Measurements from ENCODE around the gene ODF2. TPM values are rescaled to one million over a fixed set of nuclear protein-coding genes. Genes with fewer than 3 reads are reported as not detected.

Gene ODF2
- polyA plus RNA-seq, 1 donor (not counting 4 experiments of a cell fraction or from before 2014, with no cell fraction given), result 14.0 TPM

GRCh38 chr9:128435611-128436010 lies 20.2 kb upstream of the ODF2 start:
- no peaks in the 10 kb centered on the region for H3K27me3 ChIP-seq (ENCODE audit: control insufficient read depth, extremely low read depth, insufficient read depth, low read length)
- H4K20me1 ChIP-seq (ENCODE audit: control insufficient read depth, extremely low read depth, insufficient read depth, low read length), result no peaks in the 10 kb centered on the region
- H3K79me2 ChIP-seq (ENCODE audit: control insufficient read depth, insufficient read depth, low read length), result no peaks in the 10 kb centered on the region
- no peak overlapping the region for H3K4me2 ChIP-seq (ENCODE audit: control insufficient read depth, extremely low read depth, insufficient read depth, low read depth, low read length)
- H3K9me1 ChIP-seq (ENCODE audit: control insufficient read depth, extremely low read depth, insufficient read depth, low read length), result no peaks in the 10 kb centered on the region
- DNase-seq (ENCODE audit: low read depth, low spot score), result no peak
- H3K27ac ChIP-seq (ENCODE audit: control insufficient read depth, insufficient read depth, low read length), result no peak overlapping the region
- no peak overlapping the region for H2AFZ ChIP-seq (ENCODE audit: control insufficient read depth, low read length)
- FAIRE-seq, result no peak
- no peaks in the 10 kb centered on the region for H3K4me1 ChIP-seq (ENCODE audit: control insufficient read depth, extremely low read depth, insufficient read depth, low read length)
- H3K4me3 ChIP-seq (ENCODE audit: control insufficient read depth in 2 of 3, extremely low read depth in 1 of 3, insufficient read depth in 2 of 3, low read depth in 1 of 3, low read length in 3 of 3), result no peak overlapping the region
- TF ChIP-seq CTCF (optimal IDR thresholded peaks at IDR 0.05 in 1 of 3, IDR thresholded peaks at IDR 0.05 in 1 of 3, conservative IDR thresholded peaks at IDR 0.05 in 1 of 3; ENCODE audit: extremely low read depth in 1 of 3, insufficient read depth in 2 of 3, low read length in 3 of 3), result no peak
- no peak for TF ChIP-seq EZH2 (IDR thresholded peaks at IDR 0.05; ENCODE audit: low read length)
- dilution Hi-C loops (cut with MboI; ENCODE audit: extremely low pct_ligation_motif_present, low sequenced_read_pairs), result no loop called here
- H3K9ac ChIP-seq (ENCODE audit: control insufficient read depth, extremely low read depth, insufficient read depth, low read length), result no peak overlapping the region
- H3K36me3 ChIP-seq (ENCODE audit: control insufficient read depth in 2 of 2, extremely low read depth in 1 of 2, insufficient read depth in 2 of 2, low read length in 2 of 2), result peaks cover 0 to 11% of the 10 kb centered on the region in 2 experiments
- H3K9me3 ChIP-seq (ENCODE audit: control insufficient read depth, low read depth, low read length), result no peaks in the 10 kb centered on the region

- Histone ChIP-seq H3K9ac (ENCODE audit: control insufficient read depth, extremely low read depth, insufficient read depth, low read length) (no peak overlapping the region), H3K9me1 (ENCODE audit: control insufficient read depth, extremely low read depth, insufficient read depth, low read length) (no peaks in the 10 kb centered on the region), H3K36me3 (ENCODE audit: control insufficient read depth in 2 of 2, extremely low read depth in 1 of 2, insufficient read depth in 2 of 2, low read length in 2 of 2) (peaks cover 0 to 7% of the 10 kb centered on the region in 2 experiments), H4K20me1 (ENCODE audit: control insufficient read depth, extremely low read depth, insufficient read depth, low read length) (no peaks in the 10 kb centered on the region), H2AFZ (ENCODE audit: control insufficient read depth, low read length) (peak overlapping the region; percentile 60), H3K4me1 (ENCODE audit: control insufficient read depth, extremely low read depth, insufficient read depth, low read length) (no peaks in the 10 kb centered on the region), H3K4me3 (ENCODE audit: control insufficient read depth in 2 of 3, extremely low read depth in 1 of 3, insufficient read depth in 2 of 3, low read depth in 1 of 3, low read length in 3 of 3) (no peak overlapping the region), H3K27ac (ENCODE audit: control insufficient read depth, insufficient read depth, low read length) (no peak overlapping the region), H3K27me3 (ENCODE audit: control insufficient read depth, extremely low read depth, insufficient read depth, low read length) (no peaks in the 10 kb centered on the region), H3K79me2 (ENCODE audit: control insufficient read depth, insufficient read depth, low read length) (no peaks in the 10 kb centered on the region), H3K9me3 (ENCODE audit: control insufficient read depth, low read depth, low read length) (no peaks in the 10 kb centered on the region), H3K4me2 (ENCODE audit: control insufficient read depth, extremely low read depth, insufficient read depth, low read depth, low read length) (no peak overlapping the region)
- FAIRE-seq (peak; percentile 5), DNase-seq (ENCODE audit: low read depth, low spot score) (no peak)
- dilution Hi-C loops (cut with MboI; ENCODE audit: extremely low pct_ligation_motif_present, low sequenced_read_pairs), result no loop called here
- TF ChIP-seq CTCF (optimal IDR thresholded peaks at IDR 0.05 in 1 of 3, IDR thresholded peaks at IDR 0.05 in 1 of 3, conservative IDR thresholded peaks at IDR 0.05 in 1 of 3; ENCODE audit: extremely low read depth in 1 of 3, insufficient read depth in 2 of 3, low read length in 3 of 3) (peak; percentile 90 to 97 (median 92)), EZH2 (IDR thresholded peaks at IDR 0.05; ENCODE audit: low read length) (no peak)
Measured at GRCh38 chr9:128438343-128439109, 17.3 kb upstream of the ODF2 start.

Data from keratinocyte (primary cell).